Aorta (tissue), 5 donors: ENCODE data around the gene KCNIP1. TPM values are rescaled to one million over a fixed set of nuclear protein-coding genes. Genes with fewer than 3 reads are reported as not detected.

ENCODE experiments used
- ATAC-seq: fragments of 200-7000 bp; cut with Tn5 transposase; one replicate; pipeline ENCODE4 v1.9.1; 2022; ENCODE audit warnings: moderate library complexity; ENCODE audit not compliant: low FRiP score
- DNase-seq, 2 donors: peaks; one replicate each; pipeline ENCODE4 v3.0.0-alpha.2; 2020
- H3K27ac ChIP-seq, 2 donors: one replicate each; pipeline ENCODE4 v1.5.1; 2013; ENCODE audit warnings: low read length in 2 of 2, mild to moderate bottlenecking in 2 of 2, moderate library complexity in 2 of 2, control low read depth in 1 of 2, inconsistent platforms in 1 of 2, low read depth in 1 of 2
- H3K27me3 ChIP-seq, 2 donors: one replicate each; pipeline ENCODE4 v1.6.1; 2013; ENCODE audit warnings: control low read depth in 1 of 2, low read length in 1 of 2, mild to moderate bottlenecking in 1 of 2, moderate library complexity in 1 of 2; ENCODE audit not compliant: insufficient read depth in 2 of 2, control insufficient read depth in 1 of 2
- H3K36me3 ChIP-seq, 2 donors: one replicate each; pipeline ENCODE4 v1.6.1; 2013; ENCODE audit warnings: control low read depth in 1 of 2, low read length in 1 of 2, mild to moderate bottlenecking in 1 of 2; ENCODE audit not compliant: insufficient read depth in 2 of 2, control insufficient read depth in 1 of 2
- H3K4me1 ChIP-seq, 2 donors: one replicate each; pipeline ENCODE4 v1.6.1; 2013; ENCODE audit warnings: low read length in 2 of 2, control low read depth in 1 of 2, mild to moderate bottlenecking in 1 of 2, moderate library complexity in 1 of 2; ENCODE audit not compliant: insufficient read depth in 2 of 2, control insufficient read depth in 1 of 2
- H3K4me3 ChIP-seq, 2 donors: one replicate each; pipeline ENCODE4 v1.5.1; 2013; ENCODE audit warnings: low read length in 2 of 2, control low read depth in 1 of 2, mild to moderate bottlenecking in 1 of 2
- H3K9me3 ChIP-seq: one replicate; pipeline ENCODE4 v1.6.1; 2013; ENCODE audit warnings: mild to moderate bottlenecking, low read length; ENCODE audit not compliant: control insufficient read depth
- WGBS, 2 donors: extraction: QIAGEN DNeasy Blood & Tissue Kit; methylation state at CpG; one replicate each; pipeline ENCODE4 v1.1.7; 2013; 5-methylcytosine and 5-hydroxymethylcytosine counted together
- intact Hi-C, 2 donors: fragments of 100-400 bp; cut with DNase I; formaldehyde crosslinking; loops; one replicate each; pipeline versions ENCODE4 v1.14.2 to v1.15.0; 2022
- polyA plus RNA-seq, 2 donors: library from polyadenylated mRNA; stranded (reverse); fragments of 200-250 nt; gene quantifications; one replicate each; pipeline ENCODE4 v1.2.3, GENCODE V29; 2013
- total RNA-seq, 2 donors: library from RNA; stranded (reverse); fragmentation: NEBNext Ultra II Directional; extraction: Animal tissue kit (Norgen Biotek cat#: 25700); gene quantifications; one replicate each; pipeline ENCODE4 v1.2.1, GENCODE V29; 2021
- donor health status: healthy with polysubstance abuse.
- donor health status: Bipolar disorder and iron deficiency.
- donor health status: DM: no; HTN: no; CAD: no.
- donor health status: DM: no; HTN: no; CAD: no.
- donor health status: DM: yes; HTN: yes; CAD: no.

The KCNIP1 gene
- total and polyA plus RNA-seq, 4 donors, result 0.42 TPM; not detected in 3

DNA sequence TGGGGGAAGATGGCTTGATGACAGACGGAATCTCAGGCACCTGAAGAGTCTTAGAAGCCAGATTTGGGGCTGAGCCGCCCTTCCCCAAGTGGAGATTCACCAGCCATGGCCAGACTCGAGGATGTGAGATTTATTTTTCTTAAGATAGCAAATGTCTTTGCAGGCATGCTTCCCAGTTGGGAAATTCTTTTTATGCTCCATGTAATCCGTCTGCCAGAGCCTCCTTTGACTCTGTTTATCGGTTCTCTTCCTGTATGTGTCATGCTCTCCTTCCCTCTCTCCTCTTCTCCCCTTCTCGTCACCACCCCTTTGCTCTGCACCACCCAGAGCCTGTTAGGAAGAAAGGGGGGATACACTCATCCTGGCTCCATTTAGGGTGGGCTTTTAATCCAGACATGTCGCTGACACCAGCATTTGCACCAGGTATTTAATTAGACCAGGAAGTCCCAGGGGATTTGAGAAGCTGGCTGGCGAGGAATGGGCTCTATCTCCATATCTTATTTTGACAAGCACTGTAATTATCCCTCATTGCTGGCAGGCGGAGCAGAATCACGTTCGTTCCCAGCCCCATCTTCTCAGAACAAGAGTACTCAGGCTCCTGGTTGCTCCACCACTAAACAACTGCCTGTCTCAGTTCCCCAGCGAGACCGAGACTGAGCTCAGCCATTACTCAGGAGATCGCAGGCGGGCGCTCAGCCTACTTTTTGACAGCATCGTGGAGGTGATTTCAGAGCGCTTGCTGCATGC is 50.9 kb downstream of the KCNIP1 start:
- WGBS, 2 donors, result 51 to 53% methylated on average over 18 of the region's 18 CpGs
- H3K36me3 ChIP-seq, result no peaks in the 10 kb centered on the region
- no peaks in the 10 kb centered on the region for H3K27me3 ChIP-seq
- intact Hi-C loops, result no loop called here
- H3K27ac ChIP-seq, result no peak overlapping the region
- H3K4me1 ChIP-seq, result no peaks in the 10 kb centered on the region
- no peak overlapping the region for H3K4me3 ChIP-seq
- peak; percentile 65 for ATAC-seq
- no peaks in the 10 kb centered on the region for H3K9me3 ChIP-seq
- DNase-seq, result no peak

DNA sequence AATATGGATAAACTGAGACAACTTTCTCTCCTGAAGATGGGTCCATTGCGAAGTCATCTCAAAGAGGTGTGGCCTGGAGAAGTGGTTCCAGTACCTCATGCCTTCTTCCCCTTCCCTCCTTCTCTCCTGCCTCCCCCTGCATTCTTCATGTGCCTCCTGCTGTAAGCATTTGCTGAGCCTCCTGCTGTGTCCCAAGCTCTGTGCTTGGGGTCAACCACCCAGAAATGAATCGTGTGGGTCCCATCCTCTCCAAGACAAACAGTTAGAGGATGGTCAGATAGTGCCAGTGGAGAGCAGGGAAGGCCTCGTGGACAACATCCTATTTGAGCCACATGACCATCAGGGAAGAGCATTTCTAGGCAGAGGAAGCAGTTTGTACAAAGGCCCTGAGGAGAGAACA is 53.5 kb downstream of the KCNIP1 start:
- H3K36me3 ChIP-seq, result no peaks in the 10 kb centered on the region
- no peaks in the 10 kb centered on the region for H3K9me3 ChIP-seq
- no peak overlapping the region for H3K4me3 ChIP-seq
- no peak overlapping the region for H3K27ac ChIP-seq
- DNase-seq (no peak), ATAC-seq (no peak)
- no peaks in the 10 kb centered on the region for H3K4me1 ChIP-seq
- no peaks in the 10 kb centered on the region for H3K27me3 ChIP-seq
- WGBS, 2 donors, result 63 to 70% methylated on average over 3 of the region's 3 CpGs
- intact Hi-C loops, result no loop called here

DNA sequence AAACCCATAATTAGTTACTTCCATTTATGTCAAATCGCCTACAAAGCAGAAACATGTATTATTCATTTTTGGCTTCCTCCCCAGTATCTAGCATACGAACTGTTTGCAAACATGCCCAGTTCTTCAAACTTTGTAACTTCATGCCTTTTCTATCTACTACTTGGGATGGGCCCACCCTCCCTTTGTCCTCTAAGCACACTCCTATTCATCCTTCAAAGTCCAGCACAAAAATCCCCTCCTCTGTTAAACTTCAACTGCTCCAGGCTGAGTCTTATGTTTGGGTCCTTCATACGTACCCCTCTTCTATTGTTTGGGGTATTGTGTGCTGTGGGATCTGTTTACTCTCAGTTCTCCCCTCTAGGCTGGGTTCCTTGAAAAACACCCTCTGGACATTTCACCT is 55.5 kb downstream of the KCNIP1 start:
- 69 to 70% methylated on average over 3 of the region's 3 CpGs for WGBS, 2 donors
- Histone ChIP-seq H3K36me3 (no peaks in the 10 kb centered on the region), H3K27ac (no peak overlapping the region), H3K27me3 (no peaks in the 10 kb centered on the region), H3K9me3 (no peaks in the 10 kb centered on the region), H3K4me1 (no peaks in the 10 kb centered on the region), H3K4me3 (no peak overlapping the region)
- ATAC-seq, result no peak
- no peak for DNase-seq
- intact Hi-C loops, result no loop called here

DNA sequence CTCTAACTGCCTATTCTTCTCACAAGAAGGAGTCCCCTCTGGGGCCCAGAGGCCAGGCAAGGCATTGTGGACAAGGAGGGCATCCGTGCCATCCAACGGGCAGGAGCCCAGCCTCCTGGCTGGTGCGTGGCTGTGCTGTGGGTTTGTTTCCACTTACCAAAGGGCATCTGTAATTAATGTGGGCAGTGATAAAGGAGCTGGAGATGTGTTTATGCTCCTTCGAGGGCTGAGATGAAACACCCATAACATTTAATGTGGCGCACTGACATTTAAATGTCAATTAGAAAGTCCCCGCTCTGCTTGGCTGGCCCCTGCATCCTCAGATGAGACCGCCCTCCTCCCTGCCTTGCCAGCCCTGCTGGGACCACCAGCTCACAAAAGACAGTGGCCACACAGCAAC is 57.1 kb downstream of the KCNIP1 start:
- no peak overlapping the region for H3K4me3 ChIP-seq
- no peak overlapping the region for H3K27ac ChIP-seq
- H3K4me1 ChIP-seq, result no peaks in the 10 kb centered on the region
- ATAC-seq (no peak), DNase-seq (no peak)
- intact Hi-C loops, result no loop called here
- 83 to 87% methylated on average over 7 of the region's 7 CpGs for whole genome bisulfite sequencing, 2 donors
- H3K9me3 ChIP-seq, result no peaks in the 10 kb centered on the region
- no peaks in the 10 kb centered on the region for H3K27me3 ChIP-seq
- H3K36me3 ChIP-seq, result no peaks in the 10 kb centered on the region

DNA sequence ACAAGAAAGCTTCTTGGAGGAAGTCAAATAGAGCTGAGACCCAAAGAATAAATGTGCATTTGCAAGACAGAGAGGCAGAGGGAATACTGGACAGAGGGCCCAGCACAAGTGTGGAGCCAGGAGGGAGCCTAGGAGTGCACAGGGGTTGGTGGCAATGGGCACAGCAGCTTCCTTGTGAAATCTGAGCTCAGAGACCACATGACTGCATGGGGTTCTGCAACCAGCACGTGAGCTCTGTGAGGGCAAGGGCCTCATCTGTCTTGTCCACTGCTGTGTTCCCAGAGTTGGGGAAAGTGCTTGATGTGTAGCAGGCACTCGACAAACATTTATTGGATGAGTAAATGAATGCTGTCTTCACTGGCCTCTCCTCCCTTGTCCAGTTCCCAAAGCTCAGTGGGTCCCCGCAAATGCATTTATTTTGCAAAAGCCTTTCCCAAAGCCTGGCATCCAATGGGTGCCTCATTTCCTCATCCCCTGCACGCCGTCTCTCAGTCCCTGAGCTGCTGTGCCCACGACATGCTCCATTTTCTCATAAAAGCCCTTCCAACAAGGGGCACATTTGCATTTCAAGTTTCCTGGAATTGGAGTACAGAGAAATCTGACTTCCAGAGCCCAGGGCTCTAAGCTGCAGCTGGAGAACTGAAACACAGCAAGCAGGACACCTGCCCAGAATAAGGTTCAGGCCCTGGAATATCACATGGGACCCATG is 58.5 kb downstream of the KCNIP1 start:
- H3K36me3 ChIP-seq, result no peaks in the 10 kb centered on the region
- no peak overlapping the region for H3K27ac ChIP-seq
- intact Hi-C loops, result no loop called here
- no peaks in the 10 kb centered on the region for H3K27me3 ChIP-seq
- ATAC-seq (no peak), DNase-seq (no peak)
- WGBS, 2 donors, result 63 to 70% methylated on average over 6 of the region's 6 CpGs
- no peaks in the 10 kb centered on the region for H3K9me3 ChIP-seq
- H3K4me1 ChIP-seq, result no peaks in the 10 kb centered on the region
- H3K4me3 ChIP-seq, result no peak overlapping the region

DNA sequence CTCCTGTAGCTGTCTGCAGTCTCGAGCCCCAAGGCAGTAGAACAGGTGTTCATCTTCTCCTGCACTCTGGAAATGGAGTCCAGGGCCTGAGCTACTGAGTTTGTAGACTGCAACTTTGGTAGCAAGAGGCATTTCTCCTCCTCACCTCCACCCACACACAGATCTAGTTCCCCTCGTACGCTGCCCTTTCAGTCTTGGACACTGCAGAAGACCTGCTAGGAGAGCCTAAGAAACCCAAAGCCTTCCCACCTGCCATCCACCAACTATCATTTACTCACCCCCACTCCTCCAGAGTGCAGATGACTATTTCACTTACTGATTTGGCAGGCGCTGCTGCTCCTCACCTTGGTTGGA is 59.0 kb downstream of the KCNIP1 start:
- H3K4me3 ChIP-seq, result no peak overlapping the region
- no peak for DNase-seq
- H3K27me3 ChIP-seq, result no peaks in the 10 kb centered on the region
- no peak for ATAC-seq
- H3K27ac ChIP-seq, result no peak overlapping the region
- H3K9me3 ChIP-seq, result no peaks in the 10 kb centered on the region
- intact Hi-C loops, result no loop called here
- H3K4me1 ChIP-seq, result no peaks in the 10 kb centered on the region
- 76 to 80% methylated on average over 4 of the region's 4 CpGs for WGBS, 2 donors
- no peaks in the 10 kb centered on the region for H3K36me3 ChIP-seq

DNA sequence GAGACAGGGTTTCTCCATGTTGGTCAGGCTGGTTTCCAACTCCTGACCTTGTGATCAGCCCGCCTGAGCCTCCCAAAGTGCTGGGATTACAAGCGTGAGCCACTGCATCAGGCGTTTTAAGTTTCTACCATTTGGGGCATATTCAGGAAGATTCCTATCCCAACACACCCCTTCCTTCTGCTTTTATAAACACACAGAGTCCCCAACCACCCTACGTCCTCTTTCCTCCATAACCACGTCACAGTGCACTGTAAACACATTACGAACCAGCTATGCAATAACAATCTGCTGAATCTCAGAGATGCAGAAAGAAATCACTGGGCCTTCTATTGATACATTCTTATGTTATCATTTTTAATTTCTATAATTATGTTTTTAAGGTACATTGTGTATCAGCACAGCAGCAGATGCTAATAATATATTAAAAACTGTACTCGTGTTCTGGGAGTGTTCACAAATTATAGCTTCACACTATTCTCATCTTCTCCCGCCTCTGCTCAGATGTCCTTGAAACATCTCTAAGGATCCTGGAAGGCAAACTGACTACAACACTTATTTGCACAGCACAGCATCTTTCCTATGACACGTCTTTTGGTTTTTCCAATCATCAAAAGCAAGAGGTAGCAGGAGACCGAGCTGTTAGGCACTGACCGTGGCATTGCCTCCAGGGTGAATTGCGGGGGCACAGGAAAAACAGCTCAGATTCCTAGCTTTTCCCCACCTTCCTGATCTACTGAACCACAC is 60.2 kb downstream of the KCNIP1 start:
- no peak overlapping the region for H3K4me3 ChIP-seq
- ATAC-seq (no peak), DNase-seq (no peak)
- H3K9me3 ChIP-seq, result no peaks in the 10 kb centered on the region
- intact Hi-C loops, result no loop called here
- no peaks in the 10 kb centered on the region for H3K27me3 ChIP-seq
- no peak overlapping the region for H3K27ac ChIP-seq
- 73 to 77% methylated on average over 12 of the region's 12 CpGs for WGBS, 2 donors
- H3K4me1 ChIP-seq, result no peaks in the 10 kb centered on the region
- H3K36me3 ChIP-seq, result no peaks in the 10 kb centered on the region

DNA sequence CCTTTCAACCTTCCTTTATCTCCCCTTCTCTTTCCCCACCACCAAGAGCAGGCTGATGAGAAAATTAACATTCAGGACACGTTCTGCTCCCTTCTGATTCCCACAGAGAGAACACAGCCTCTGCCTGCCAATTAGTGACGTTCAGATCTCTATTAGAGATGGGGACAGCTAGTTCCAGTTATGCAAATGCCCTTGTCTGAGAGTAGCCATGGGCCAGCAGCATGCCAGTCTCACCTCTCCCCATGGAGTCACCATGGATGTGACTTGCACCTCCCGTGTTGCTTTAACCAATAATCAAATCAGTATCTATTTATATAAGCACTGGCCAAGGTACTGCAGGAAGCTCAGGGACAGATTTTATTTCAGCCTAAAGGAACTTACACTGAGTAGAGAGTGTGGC is 61.3 kb downstream of the KCNIP1 start:
- ATAC-seq, result no peak
- no peaks in the 10 kb centered on the region for H3K27me3 ChIP-seq
- H3K4me1 ChIP-seq, result no peaks in the 10 kb centered on the region
- intact Hi-C loops, result no loop called here
- H3K36me3 ChIP-seq, result no peaks in the 10 kb centered on the region
- 20 to 23% methylated on average over 3 of the region's 3 CpGs for whole genome bisulfite sequencing, 2 donors
- H3K4me3 ChIP-seq, result no peak overlapping the region
- no peak overlapping the region for H3K27ac ChIP-seq
- no peaks in the 10 kb centered on the region for H3K9me3 ChIP-seq
- DNase-seq, result no peak
